Measurements from ENCODE around the gene CES5A.
A peak's percentile ranks its signal among the peaks of the same experiment; 100 is the strongest.
"Not testable (repeated sequence)": the region's sequence is repeated elsewhere in the genome, so short reads cannot be mapped to it uniquely, and the experiment has no call there.

Gene CES5A

GRCh38 chr16:55830658-55831294, 44.4 kb downstream of the CES5A start:
- DNase-seq (ENCODE audit: low read depth, low spot score), result no peak

DNA sequence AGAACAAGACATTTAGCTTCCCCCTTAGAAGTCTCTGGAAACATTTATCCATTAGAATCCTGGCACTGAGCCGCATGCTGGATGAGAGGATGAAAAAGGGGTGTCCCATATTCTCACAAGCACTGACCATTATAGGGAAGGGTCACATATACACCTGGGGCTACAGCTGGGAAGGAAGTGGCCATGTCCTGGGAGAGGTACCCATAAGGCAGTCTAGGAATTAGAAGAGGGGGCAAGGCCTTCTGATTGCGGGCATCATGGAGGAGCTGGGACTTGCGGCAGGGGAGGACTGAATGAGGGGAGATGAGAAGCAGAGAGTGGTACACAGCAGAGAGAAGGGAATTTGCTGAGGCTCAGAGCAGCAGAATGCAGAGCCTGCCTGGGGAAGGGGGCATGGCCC, 45.9 kb downstream of the CES5A start:
- DNase-seq (ENCODE audit: low read depth, low spot score), result not testable (repeated sequence)

- DNase-seq (ENCODE audit: low read depth, low spot score), result no peak
Observed at GRCh38 chr16:55828680-55829079, 46.5 kb downstream of the CES5A start.

GRCh38 chr16:55825115-55825728, 50.0 kb downstream of the CES5A start:
- peak; percentile 34 for DNase-seq (ENCODE audit: low read depth, low spot score)

- no peak for DNase-seq (ENCODE audit: low read depth, low spot score)
Observed at GRCh38 chr16:55824473-55825000, 50.6 kb downstream of the CES5A start.

DNA sequence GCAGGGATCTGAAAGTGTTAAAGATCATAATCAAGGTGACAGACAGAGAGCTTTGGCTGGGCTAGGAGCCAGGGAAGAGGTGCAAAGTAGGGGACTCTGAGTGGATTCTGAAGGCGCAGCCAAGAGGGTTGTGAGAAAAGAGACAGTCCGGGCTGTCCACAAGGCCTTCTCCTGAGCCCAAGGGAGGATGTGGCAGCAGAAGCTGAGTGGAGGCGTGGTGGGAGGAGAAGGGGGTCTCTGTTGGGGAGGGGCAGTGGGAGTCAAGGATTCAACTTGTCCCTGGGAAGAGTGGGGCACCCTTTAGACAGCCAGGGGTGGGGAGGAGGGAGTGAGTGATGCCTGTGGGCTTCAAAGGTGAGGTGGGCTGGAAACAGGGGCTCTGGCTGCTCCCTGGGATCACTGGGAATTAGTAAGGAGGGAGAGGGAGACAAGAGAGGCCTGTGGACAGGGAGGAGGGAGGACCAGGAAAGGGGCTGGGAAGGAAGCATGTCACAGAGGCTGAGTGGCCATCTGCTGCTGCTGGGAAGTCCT, 52.8 kb downstream of the CES5A start:
- no peak for DNase-seq (ENCODE audit: low read depth, low spot score)

- DNase-seq (ENCODE audit: low read depth, low spot score), result no peak
Observed at GRCh38 chr16:55821210-55821609, 54.0 kb downstream of the CES5A start.

- DNase-seq (ENCODE audit: low read depth, low spot score), result no peak
Observed at GRCh38 chr16:55820615-55821014, 54.6 kb downstream of the CES5A start.

- DNase-seq (ENCODE audit: low read depth, low spot score), result no peak
Observed at GRCh38 chr16:55817236-55817912, 57.8 kb downstream of the CES5A start.

DNA sequence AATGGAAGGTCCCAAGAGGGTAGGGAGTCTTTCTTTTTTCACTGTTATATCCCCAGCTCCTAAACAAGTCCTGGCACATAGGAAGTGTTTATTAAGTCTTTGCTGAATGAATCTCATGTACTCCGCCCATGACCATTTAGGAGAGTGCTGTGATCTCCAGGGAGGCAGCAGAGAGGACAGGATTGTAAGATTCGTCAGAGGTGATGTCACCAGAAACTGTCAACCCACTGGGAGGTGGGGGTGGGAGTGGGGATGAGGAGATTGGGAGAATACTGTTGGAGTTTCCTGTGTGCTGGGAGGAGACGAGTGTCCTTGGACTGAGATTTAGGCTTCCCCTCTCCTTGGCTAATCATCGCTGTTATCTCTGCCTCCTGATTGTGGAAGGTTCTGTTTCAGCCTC, 59.0 kb downstream of the CES5A start:
- DNase-seq (ENCODE audit: low read depth, low spot score), result not testable (repeated sequence)

GRCh38 chr16:55815320-55815719, 59.9 kb downstream of the CES5A start:
- DNase-seq (ENCODE audit: low read depth, low spot score), result no peak

- DNase-seq (ENCODE audit: low read depth, low spot score), result not testable (repeated sequence)
Observed at GRCh38 chr16:55814174-55814573, 61.0 kb downstream of the CES5A start.

DNA sequence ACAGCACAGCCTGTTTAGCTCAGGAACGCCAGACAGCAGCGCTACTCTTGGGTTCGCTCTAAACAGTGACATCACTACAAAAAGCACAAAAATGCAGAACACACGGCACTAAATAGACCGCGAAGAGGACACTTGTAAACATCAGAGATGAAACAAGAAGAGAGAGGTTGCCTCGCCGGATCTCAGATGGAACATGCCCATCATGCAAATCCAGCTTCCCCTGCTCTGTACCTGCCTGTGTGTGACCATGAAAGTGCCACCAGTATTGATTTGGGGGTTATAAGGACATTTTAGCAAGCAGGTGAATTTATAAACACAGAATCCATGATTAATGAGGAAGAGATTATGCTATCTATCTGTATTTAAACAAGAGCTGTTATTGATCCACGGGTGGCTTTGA, 61.4 kb downstream of the CES5A start:
- not testable (repeated sequence) for DNase-seq (ENCODE audit: low read depth, low spot score)

DNA sequence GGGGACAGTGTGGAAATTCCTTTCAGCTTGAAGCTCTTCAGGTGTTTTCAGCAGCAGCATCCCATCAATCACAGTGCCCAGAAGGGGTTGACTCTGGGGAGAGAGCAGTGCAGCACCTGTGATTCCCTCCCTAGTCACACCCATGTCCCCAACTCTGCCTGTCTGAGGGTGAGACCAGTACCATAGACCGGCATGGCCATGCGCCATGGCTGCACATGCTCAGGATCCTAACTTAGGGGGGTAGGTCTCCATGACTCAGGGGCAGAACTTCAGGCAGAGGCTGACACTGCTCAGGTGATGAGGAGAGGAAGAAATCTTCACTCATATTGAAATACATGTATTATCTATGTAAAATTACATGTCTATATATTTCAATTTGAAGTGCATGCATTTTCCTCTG, 62.2 kb downstream of the CES5A start:
- no peak for DNase-seq (ENCODE audit: low read depth, low spot score)

GRCh38 chr16:55811811-55812210, 63.4 kb downstream of the CES5A start:
- no peak for DNase-seq (ENCODE audit: low read depth, low spot score)

- DNase-seq (ENCODE audit: low read depth, low spot score), result no peak
Observed at GRCh38 chr16:55810451-55810961, 64.7 kb downstream of the CES5A start.

DNA sequence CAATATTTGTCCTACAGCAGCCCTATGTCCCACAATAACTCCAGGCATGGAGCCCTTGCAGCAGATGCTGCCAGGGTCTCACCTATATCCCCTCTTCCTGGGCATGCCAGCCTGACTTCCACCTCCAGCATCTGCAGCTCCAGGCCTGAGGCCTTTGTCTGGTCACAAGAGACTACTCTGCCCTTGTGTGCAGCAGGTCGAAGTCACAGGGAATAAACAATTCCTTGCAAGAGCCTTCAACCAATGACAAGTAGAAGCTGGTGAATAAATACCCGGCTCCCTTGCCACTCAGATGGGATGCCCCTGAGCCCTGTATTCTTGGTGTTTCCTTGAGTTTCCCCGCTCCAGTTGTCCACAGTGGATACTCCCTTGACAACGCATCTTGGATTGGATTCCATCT, 65.3 kb downstream of the CES5A start:
- DNase-seq (ENCODE audit: low read depth, low spot score), result no peak

- DNase-seq (ENCODE audit: low read depth, low spot score), result no peak
Observed at GRCh38 chr16:55809386-55809785, 65.8 kb downstream of the CES5A start.

- DNase-seq (ENCODE audit: low read depth, low spot score), result not testable (repeated sequence)
Observed at GRCh38 chr16:55808286-55808685, 66.9 kb downstream of the CES5A start.

GRCh38 chr16:55805104-55805503, 70.1 kb downstream of the CES5A start:
- DNase-seq (ENCODE audit: low read depth, low spot score), result not testable (repeated sequence)

- DNase-seq (ENCODE audit: low read depth, low spot score), result not testable (repeated sequence)
Observed at GRCh38 chr16:55803681-55804080, 71.5 kb downstream of the CES5A start.

Data from ELF-1 (cell line).